ENCODE results near the gene SLC16A8.
A peak's percentile ranks its signal among the peaks of the same experiment; 100 is the strongest.
"Not testable (repeated sequence)": the region's sequence is repeated elsewhere in the genome, so short reads cannot be mapped to it uniquely, and the experiment has no call there.

The SLC16A8 gene

GRCh38 chr22:38085501-38085900 lies 1.5 kb upstream of the SLC16A8 start:
- DNase-seq: no peak

GRCh38 chr22:38085056-38085455 lies 1.1 kb upstream of the SLC16A8 start:
- DNase-seq: no peak

- no peak for DNase-seq
Measured at GRCh38 chr22:38082986-38083710, 836 bp downstream of the SLC16A8 start.

GRCh38 chr22:38081941-38082828 lies 1.8 kb downstream of the SLC16A8 start:
- peak; percentile 64 for DNase-seq

GRCh38 chr22:38081636-38081940 lies 2.4 kb downstream of the SLC16A8 start:
- DNase-seq: no peak

- no peak for DNase-seq
Measured at GRCh38 chr22:38080850-38081635, 2.9 kb downstream of the SLC16A8 start.

- DNase-seq: no peak
Measured at GRCh38 chr22:38080474-38080849, 3.5 kb downstream of the SLC16A8 start.

GRCh38 chr22:38079804-38080203 lies 4.2 kb downstream of the SLC16A8 start:
- DNase-seq: no peak

- DNase-seq: not testable (repeated sequence)
Measured at GRCh38 chr22:38079208-38079607, 4.8 kb downstream of the SLC16A8 start.

GRCh38 chr22:38078046-38078840 lies 5.7 kb downstream of the SLC16A8 start:
- no peak for DNase-seq

- DNase-seq: no peak
Measured at GRCh38 chr22:38077595-38077994, 6.4 kb downstream of the SLC16A8 start.

GRCh38 chr22:38077096-38077495 lies 6.9 kb downstream of the SLC16A8 start:
- DNase-seq: no peak

GRCh38 chr22:38075961-38076360 lies 8.0 kb downstream of the SLC16A8 start:
- no peak for DNase-seq

- no peak for DNase-seq
Measured at GRCh38 chr22:38075105-38075825, 8.7 kb downstream of the SLC16A8 start.

- DNase-seq: no peak
Measured at GRCh38 chr22:38074181-38075104, 9.5 kb downstream of the SLC16A8 start.

GRCh38 chr22:38073150-38074130 lies 10.5 kb downstream of the SLC16A8 start:
- no peak for DNase-seq

- no peak for DNase-seq
Measured at GRCh38 chr22:38072322-38073149, 11.4 kb downstream of the SLC16A8 start.

Data from activated CD8-positive, alpha-beta memory T cell treated with anti-CD3 and anti-CD28 coated beads for 24 hours (primary cell).